AML-193 (cell line): ENCODE data around the gene ACSS3.

ENCODE experiments used
- DNase-seq, 2 experiments: peaks; one replicate each; lab custom pipeline; 2025; lab: John Stamatoyannopoulos, UW

ACSS3 gene

GRCh38 chr12:81231574-81232368 is 153.9 kb downstream of the ACSS3 start:
- DNase-seq, result no peak

GRCh38 chr12:81245458-81245857 is 167.6 kb downstream of the ACSS3 start:
- DNase-seq, result no peak

- DNase-seq, result no peak
Observed at GRCh38 chr12:81245907-81246570, 168.2 kb downstream of the ACSS3 start.

GRCh38 chr12:81249976-81250375 is 172.1 kb downstream of the ACSS3 start:
- DNase-seq, result no peak

- DNase-seq, result no peak
Observed at GRCh38 chr12:81252228-81252627, 174.3 kb downstream of the ACSS3 start.

- no peak for DNase-seq
Observed at GRCh38 chr12:81253360-81253759, 175.5 kb downstream of the ACSS3 start.

GRCh38 chr12:81255456-81255855 is 177.6 kb downstream of the ACSS3 start:
- no peak for DNase-seq

- DNase-seq, result no peak
Observed at GRCh38 chr12:81255947-81256346, 178.1 kb downstream of the ACSS3 start.

GRCh38 chr12:81257947-81258551 is 180.2 kb downstream of the ACSS3 start:
- peak; percentile 67 to 75 for DNase-seq

GRCh38 chr12:81259360-81259759 is 181.5 kb downstream of the ACSS3 start:
- no peak for DNase-seq

- no peak for DNase-seq
Observed at GRCh38 chr12:81261508-81262207, 183.8 kb downstream of the ACSS3 start.

- no peak for DNase-seq
Observed at GRCh38 chr12:81263072-81263471, 185.2 kb downstream of the ACSS3 start.

- DNase-seq, result no peak
Observed at GRCh38 chr12:81270385-81270784, 192.5 kb downstream of the ACSS3 start.

- no peak for DNase-seq
Observed at GRCh38 chr12:81274637-81275529, 197.0 kb downstream of the ACSS3 start.

- no peak for DNase-seq
Observed at GRCh38 chr12:81284137-81284536, 206.3 kb downstream of the ACSS3 start.

- no peak for DNase-seq
Observed at GRCh38 chr12:81288651-81289050, 210.8 kb downstream of the ACSS3 start.

GRCh38 chr12:81294325-81295190 is 216.7 kb downstream of the ACSS3 start:
- no peak for DNase-seq

GRCh38 chr12:81295251-81295650 is 217.4 kb downstream of the ACSS3 start:
- DNase-seq, result no peak

GRCh38 chr12:81296556-81297305 is 218.9 kb downstream of the ACSS3 start:
- no peak for DNase-seq

GRCh38 chr12:81297601-81298000 is 219.7 kb downstream of the ACSS3 start:
- no peak for DNase-seq
